Endothelial cell of umbilical vein (primary cell): ENCODE data around the gene DDB1. TPM values are rescaled to one million over a fixed set of nuclear protein-coding genes. Genes with fewer than 3 reads are reported as not detected.

ENCODE experiments used
- BruUV-seq: library from RNA; stranded (reverse); fragments of 400-500 nt; replicated peaks from 2 replicates; lab custom pipeline; 2021; lab: Mats Ljungman, UMichigan
- CTCF ChIA-PET: fragments of 300-600, 350-600 bp; sonication (Branson Sonifier 250); formaldehyde crosslinking; loops from one replicate; lab custom pipeline; 2021; ENCODE audit warnings: antibody characterized with exemption, inconsistent platforms; lab: Charles Lee
- POLR2A ChIA-PET: fragments of 300-600, 350-600 bp; sonication (Branson Sonifier 250); formaldehyde crosslinking; loops from one replicate; lab custom pipeline; 2021; ENCODE audit warnings: antibody characterized with exemption, inconsistent platforms; lab: Charles Lee
- DNase-seq: peaks from one replicate; pipeline ENCODE4 v3.0.0-alpha.2; 2011; ENCODE audit warnings: low read depth, low spot score
- FAIRE-seq: peaks from 2 replicates; lab custom pipeline; 2011; peaks lifted over from hg19 to GRCh38; lab: Jason Lieb, UNC
- H2AFZ ChIP-seq: 2 replicates; pipeline ENCODE4 v1.6.0; 2012; ENCODE audit warnings: low read depth, low read length, control low read depth, inconsistent platforms
- H3K27ac ChIP-seq: 2 replicates; pipeline ENCODE4 v1.5.1; 2011; ENCODE audit warnings: low read depth, mild to moderate bottlenecking, control low read depth, low read length, moderate library complexity; ENCODE audit not compliant: insufficient read depth
- H3K27me3 ChIP-seq, 2 experiments: 2 replicates each; pipeline versions ENCODE4 v1.6.0 to v1.6.1; 2011; ENCODE audit warnings: low read length in 2 of 2, mixed read lengths in 1 of 2; ENCODE audit not compliant: control insufficient read depth in 2 of 2, insufficient read depth in 2 of 2
- H3K36me3 ChIP-seq, 2 experiments: 2 replicates in 1 of 2; 3 replicates in 1 of 2; pipeline ENCODE4 v1.5.1; 2011; ENCODE audit warnings: low read length in 2 of 2, mild to moderate bottlenecking in 1 of 2, moderate library complexity in 1 of 2; ENCODE audit not compliant: control insufficient read depth in 2 of 2, insufficient read depth in 2 of 2; ENCODE audit errors: extremely low read depth in 1 of 2
- H3K4me1 ChIP-seq: 3 replicates; pipeline ENCODE4 v1.5.1; 2011; ENCODE audit warnings: mild to moderate bottlenecking, low read length; ENCODE audit not compliant: control insufficient read depth, insufficient read depth; ENCODE audit errors: extremely low read depth
- H3K4me2 ChIP-seq: 2 replicates; pipeline ENCODE4 v1.6.1; 2011; ENCODE audit warnings: low read length, control low read depth, mixed read lengths; ENCODE audit not compliant: insufficient read depth
- H3K4me3 ChIP-seq, 3 experiments: fragments of 200-600 bp in 1 of 3; sonication (generic), shearing (Covaris generic) in 1 of 3; replicated peaks in 1 of 3; 2 replicates each; pipeline ENCODE4 v1.5.1; 2011 to 2016; ENCODE audit warnings: control low read depth in 3 of 3, low read length in 3 of 3, mild to moderate bottlenecking in 2 of 3, inconsistent platforms in 1 of 3, low read depth in 1 of 3, moderate library complexity in 1 of 3; ENCODE audit not compliant: insufficient read depth in 1 of 3
- H3K79me2 ChIP-seq: 2 replicates; pipeline ENCODE4 v1.6.0; 2012; ENCODE audit warnings: low read length, inconsistent platforms; ENCODE audit not compliant: control insufficient read depth, insufficient read depth
- H3K9ac ChIP-seq: replicated peaks from 2 replicates; pipeline ENCODE3; 2011; ENCODE audit warnings: low read length, control low read depth; ENCODE audit not compliant: insufficient read depth; ENCODE audit errors: extremely low read depth
- H3K9me1 ChIP-seq: replicated peaks from 3 replicates; pipeline ENCODE4 v1.6.0; 2011; ENCODE audit warnings: mild to moderate bottlenecking, low read length; ENCODE audit not compliant: control insufficient read depth, insufficient read depth; ENCODE audit errors: extremely low read depth
- H3K9me3 ChIP-seq: replicated peaks from 2 replicates; pipeline ENCODE4 v1.5.1; 2012; ENCODE audit warnings: low read length, inconsistent platforms; ENCODE audit not compliant: control insufficient read depth, insufficient read depth
- H4K20me1 ChIP-seq: replicated peaks from 2 replicates; pipeline ENCODE3; 2011; ENCODE audit warnings: mild to moderate bottlenecking, low read length; ENCODE audit not compliant: control insufficient read depth, insufficient read depth; ENCODE audit errors: extremely low read depth
- CTCF ChIP-seq, 2 donors: IDR thresholded peaks; 1 replicate in 1 of 2; 2 replicates in 1 of 2; pipeline ENCODE4 v1.5.1; 2011; ENCODE audit warnings: low read length in 2 of 2, mild to moderate bottlenecking in 2 of 2, moderate library complexity in 2 of 2, control low read depth in 1 of 2, inconsistent platforms in 1 of 2, low read depth in 1 of 2; ENCODE audit not compliant: insufficient read depth in 1 of 2; ENCODE audit errors: extremely low read depth in 1 of 2
- EZH2 ChIP-seq: IDR thresholded peaks from 2 replicates; pipeline ENCODE4 v1.6.1; 2012; ENCODE audit warnings: borderline replicate concordance, low read depth, mild to moderate bottlenecking, moderate library complexity, low read length, inconsistent platforms; ENCODE audit not compliant: severe bottlenecking
- FOS ChIP-seq: IDR thresholded peaks from 2 replicates; pipeline ENCODE4 v1.6.1; 2011; ENCODE audit warnings: mild to moderate bottlenecking, low read length, moderate library complexity, borderline replicate concordance; ENCODE audit not compliant: insufficient read depth
- GATA2 ChIP-seq: IDR thresholded peaks from 2 replicates; pipeline ENCODE4 v1.7.0; 2011; ENCODE audit warnings: low read depth, mild to moderate bottlenecking, moderate library complexity, mixed read lengths, low read length; ENCODE audit not compliant: insufficient read length, insufficient read depth
- JUN ChIP-seq: IDR thresholded peaks from 2 replicates; pipeline ENCODE4 v1.6.1; 2011; ENCODE audit warnings: borderline replicate concordance, low read depth; ENCODE audit not compliant: insufficient read length, insufficient read depth
- MAX ChIP-seq: IDR thresholded peaks from 2 replicates; pipeline ENCODE4 v1.6.1; 2011; ENCODE audit not compliant: insufficient read depth, insufficient read length
- MYC ChIP-seq: IDR thresholded peaks from one replicate; pipeline ENCODE4 v1.6.1; 2011; ENCODE audit warnings: mild to moderate bottlenecking, low read depth, low read length
- POLR2A ChIP-seq: IDR thresholded peaks from 2 replicates; pipeline ENCODE4 v1.6.1; 2012; ENCODE audit warnings: low read depth, mild to moderate bottlenecking, control low read depth, low read length
- POLR2AphosphoS5 ChIP-seq: IDR thresholded peaks from 2 replicates; pipeline ENCODE4 v1.6.1; 2012; ENCODE audit warnings: low read depth, mild to moderate bottlenecking, control low read depth, low read length, moderate library complexity; ENCODE audit not compliant: insufficient read depth
- dilution Hi-C: fragments of 300-500 bp; cut with MboI; formaldehyde crosslinking; loops from one replicate; pipeline ENCODE4 v1.15.0; 2019; ENCODE audit warnings: low sequenced_read_pairs; ENCODE audit not compliant: extremely low pct_ligation_motif_present
- intact Hi-C: fragments of 100-400 bp; cut with micrococcal nuclease; formaldehyde crosslinking; loops from one replicate; pipeline ENCODE4 v1.10.0; 2022
- polyA plus RNA-seq, 4 experiments: library from polyadenylated mRNA; depleted of rRNA in 3 of 4; stranded (reverse) in 3 of 4; unstranded in 1 of 4; fragments of >200 nt; gene quantifications; 2 replicates each; pipeline versions ENCODE4 v1.2.1 to v1.2.3, GENCODE V29; 2011 to 2012; ENCODE audit warnings: missing spikeins in 1 of 4
- total RNA-seq: library from RNA; stranded (reverse); gene quantifications from 2 replicates; pipeline ENCODE4 v1.2.3, GENCODE V29; 2021

Gene DDB1
- total and polyA plus RNA-seq, 2 donors (not counting 3 experiments of a cell fraction or from before 2014, with no cell fraction given): 229 to 230 TPM

GRCh38 chr11:61264795-61265194, 68.1 kb downstream of the DDB1 start:
- intact Hi-C loops: no loop called here
- CTCF ChIA-PET: interaction anchor here (1.0 to 1.1 kb wide), 2 partner anchors 17 to 121 kb away, joined by 3 to 5 read pairs; no protein-coding TSS in a partner anchor
- no peaks in the 10 kb centered on the region for H3K36me3 ChIP-seq

GRCh38 chr11:61264371-61264770, 68.5 kb downstream of the DDB1 start:
- CTCF ChIA-PET: interaction anchor here (1.0 to 1.1 kb wide), 2 partner anchors 17 to 121 kb away, joined by 3 to 5 read pairs; no protein-coding TSS in a partner anchor
- Histone ChIP-seq H3K79me2 (no peaks in the 10 kb centered on the region), H2AFZ (no peak overlapping the region), H3K9me3 (no peaks in the 10 kb centered on the region), H3K27me3 (no peaks in the 10 kb centered on the region), H3K27ac (no peak overlapping the region), H3K9me1 (no peaks in the 10 kb centered on the region), H3K36me3 (no peaks in the 10 kb centered on the region), H4K20me1 (no peaks in the 10 kb centered on the region), H3K4me2 (no peak overlapping the region), H3K9ac (no peak overlapping the region), H3K4me3 (no peak overlapping the region), H3K4me1 (no peaks in the 10 kb centered on the region)
- BruUV-seq: no TSS peak
- dilution Hi-C loops: no loop called here
- intact Hi-C loops: no loop called here
- DNase-seq (no peak), FAIRE-seq (no peak)
- no peak for TF ChIP-seq CTCF (IDR thresholded peaks at IDR 0.05; ENCODE audit: extremely low read depth in 1 of 2, insufficient read depth in 1 of 2, low read depth in 1 of 2, low read length in 2 of 2)
- TF ChIP-seq MAX: no peak
- TF ChIP-seq MYC: no peak
- TF ChIP-seq FOS: no peak
- TF ChIP-seq POLR2A: no peak
- no peak for TF ChIP-seq JUN
- no peak for TF ChIP-seq EZH2
- TF ChIP-seq GATA2: no peak
- TF ChIP-seq POLR2AphosphoS5: no peak
- POLR2A ChIA-PET: no interaction called here

More at GRCh38 chr11:61264795-61265194, 68.1 kb downstream of the DDB1 start:
- no peaks in the 10 kb centered on the region for H3K79me2 ChIP-seq
- no peak overlapping the region for H3K27ac ChIP-seq
- H4K20me1 ChIP-seq: no peaks in the 10 kb centered on the region
- no peak overlapping the region for H3K4me3 ChIP-seq
- no peaks in the 10 kb centered on the region for H3K4me1 ChIP-seq
- H3K9me1 ChIP-seq: no peaks in the 10 kb centered on the region
- no peak overlapping the region for H3K4me2 ChIP-seq
- no peaks in the 10 kb centered on the region for H3K27me3 ChIP-seq
- DNase-seq (no peak), FAIRE-seq (no peak)
- POLR2A ChIA-PET: no interaction called here
- H3K9me3 ChIP-seq: no peaks in the 10 kb centered on the region
- BruUV-seq: no TSS peak
- TF ChIP-seq CTCF (IDR thresholded peaks at IDR 0.05; ENCODE audit: extremely low read depth in 1 of 2, insufficient read depth in 1 of 2, low read depth in 1 of 2, low read length in 2 of 2): no peak
- no peak for TF ChIP-seq GATA2
- H3K9ac ChIP-seq: no peak overlapping the region
- no peak overlapping the region for H2AFZ ChIP-seq
- dilution Hi-C loops: no loop called here
